ENCODE data around the gene SORBS2.

Gene SORBS2

DNA sequence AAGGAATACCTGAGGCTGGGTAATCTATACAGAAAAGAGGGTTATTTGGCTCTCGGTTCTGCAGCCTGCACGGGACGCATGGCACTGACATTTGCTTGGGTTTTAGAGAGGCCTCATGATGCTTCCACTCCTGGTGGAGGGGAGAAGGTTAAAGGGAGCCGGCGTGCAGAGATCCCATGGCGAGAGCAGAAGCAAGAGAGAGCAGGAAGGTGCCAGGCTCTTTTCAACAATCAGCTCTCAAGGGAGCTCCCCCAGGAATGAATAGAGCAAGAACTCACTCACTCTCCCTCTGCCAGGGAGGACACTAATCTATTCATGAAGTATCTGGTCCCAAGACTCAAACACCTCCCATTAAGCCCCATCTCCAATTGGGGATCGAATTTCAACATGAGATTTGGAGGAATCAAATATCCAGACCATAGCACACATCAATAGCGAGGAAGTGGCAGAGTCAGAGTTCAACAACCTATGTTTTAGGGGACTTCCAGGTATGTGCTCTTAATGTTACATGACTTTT is 109.8 kb downstream of the SORBS2 start:
- no peak for DNase-seq (ENCODE audit: insufficient read length, low spot score)
- no peak for TF ChIP-seq SPI1 (IDR thresholded peaks at IDR 0.05; ENCODE audit: low read depth, low read length)
- TF ChIP-seq PAX5 (IDR thresholded peaks at IDR 0.05; ENCODE audit: insufficient read depth, low read length, severe bottlenecking), result no peak
- no peak for TF ChIP-seq POLR2AphosphoS5 (IDR thresholded peaks at IDR 0.05; ENCODE audit: low read depth, low read length)
- no peak for TF ChIP-seq POU2F2 (IDR thresholded peaks at IDR 0.05; ENCODE audit: low read depth, low read length)
- no peak for TF ChIP-seq TAF1 (IDR thresholded peaks at IDR 0.05; ENCODE audit: low read depth, low read length)
- no peak for FAIRE-seq

DNA sequence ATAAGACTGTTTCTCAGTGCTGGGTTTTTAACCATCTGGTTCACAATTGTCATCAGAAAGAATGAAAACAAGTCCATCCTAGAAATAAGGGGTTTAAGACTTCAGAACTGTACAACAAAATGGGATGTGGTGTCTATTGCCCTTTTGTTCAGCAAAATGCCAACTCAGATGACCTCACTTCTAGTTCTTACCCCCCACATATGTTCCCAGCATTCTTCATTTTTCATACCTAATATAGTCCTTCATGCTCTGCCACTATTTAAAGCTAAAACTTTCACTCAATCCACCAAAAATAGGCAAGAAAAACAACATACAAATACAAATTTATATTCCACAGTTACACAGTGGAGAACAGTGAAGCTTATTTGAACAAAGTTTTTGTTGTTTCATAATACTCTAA is 111.4 kb downstream of the SORBS2 start:
- TF ChIP-seq PAX5 (IDR thresholded peaks at IDR 0.05; ENCODE audit: insufficient read depth, low read length, severe bottlenecking), result no peak
- TF ChIP-seq TAF1 (IDR thresholded peaks at IDR 0.05; ENCODE audit: low read depth, low read length), result no peak
- TF ChIP-seq SPI1 (IDR thresholded peaks at IDR 0.05; ENCODE audit: low read depth, low read length), result no peak
- DNase-seq (ENCODE audit: insufficient read length, low spot score), result no peak
- FAIRE-seq, result no peak

DNA sequence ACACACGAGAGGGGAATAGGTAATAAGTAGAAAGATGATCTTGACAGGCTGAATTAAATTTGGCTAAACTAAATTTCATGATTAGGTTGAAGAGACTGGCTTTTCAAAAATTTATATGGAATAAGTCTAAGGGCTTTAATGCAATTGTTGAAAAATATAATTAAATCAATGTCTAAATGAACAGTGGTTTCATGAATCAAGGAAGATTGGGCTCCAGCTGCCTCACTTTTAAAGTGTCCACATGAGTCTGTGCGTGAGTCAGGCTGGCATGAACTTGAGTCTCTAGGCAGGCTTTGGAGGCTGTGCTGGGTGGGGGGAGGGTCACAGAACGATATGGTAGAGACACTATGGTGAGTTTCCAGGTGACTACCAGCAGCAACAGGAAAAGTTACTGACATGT is 111.9 kb downstream of the SORBS2 start:
- TF ChIP-seq POU2F2 (IDR thresholded peaks at IDR 0.05; ENCODE audit: low read depth, low read length) (no peak), POLR2AphosphoS5 (IDR thresholded peaks at IDR 0.05; ENCODE audit: low read depth, low read length) (no peak), PAX5 (IDR thresholded peaks at IDR 0.05; ENCODE audit: insufficient read depth, low read length, severe bottlenecking) (no peak), SPI1 (IDR thresholded peaks at IDR 0.05; ENCODE audit: low read depth, low read length) (no peak), TAF1 (IDR thresholded peaks at IDR 0.05; ENCODE audit: low read depth, low read length) (no peak), POLR2A (IDR thresholded peaks at IDR 0.05; ENCODE audit: low read depth, low read length) (no peak)
- FAIRE-seq (no peak), DNase-seq (ENCODE audit: insufficient read length, low spot score) (no peak)

DNA sequence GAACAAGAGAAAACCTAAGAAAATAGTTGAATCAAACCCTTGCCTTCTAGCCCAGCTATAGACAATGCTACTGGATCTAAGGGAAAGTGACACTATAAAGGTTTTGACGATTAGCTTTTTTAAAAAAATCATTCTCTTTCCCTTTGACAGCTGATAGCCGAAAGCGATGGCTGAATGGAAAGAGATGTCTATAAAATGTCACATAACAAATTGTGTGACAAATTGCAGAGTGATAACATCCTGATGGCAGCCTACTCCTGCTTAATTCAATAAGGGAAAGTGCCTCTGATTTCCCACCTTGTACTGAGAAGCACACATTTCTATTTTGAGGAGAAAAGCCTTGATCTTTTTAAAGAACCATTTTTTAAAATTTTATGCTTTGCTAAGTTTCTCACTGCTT is 114.5 kb downstream of the SORBS2 start:
- no peak for FAIRE-seq
- DNase-seq (ENCODE audit: insufficient read length, low spot score), result no peak
- TF ChIP-seq PAX5 (IDR thresholded peaks at IDR 0.05; ENCODE audit: insufficient read depth, low read length, severe bottlenecking), result no peak
- TF ChIP-seq SPI1 (IDR thresholded peaks at IDR 0.05; ENCODE audit: low read depth, low read length), result no peak
- no peak for TF ChIP-seq POLR2A (IDR thresholded peaks at IDR 0.05; ENCODE audit: low read depth, low read length)
- no peak for TF ChIP-seq TAF1 (IDR thresholded peaks at IDR 0.05; ENCODE audit: low read depth, low read length)
- no peak for TF ChIP-seq POU2F2 (IDR thresholded peaks at IDR 0.05; ENCODE audit: low read depth, low read length)
- no peak for TF ChIP-seq POLR2AphosphoS5 (IDR thresholded peaks at IDR 0.05; ENCODE audit: low read depth, low read length)

DNA sequence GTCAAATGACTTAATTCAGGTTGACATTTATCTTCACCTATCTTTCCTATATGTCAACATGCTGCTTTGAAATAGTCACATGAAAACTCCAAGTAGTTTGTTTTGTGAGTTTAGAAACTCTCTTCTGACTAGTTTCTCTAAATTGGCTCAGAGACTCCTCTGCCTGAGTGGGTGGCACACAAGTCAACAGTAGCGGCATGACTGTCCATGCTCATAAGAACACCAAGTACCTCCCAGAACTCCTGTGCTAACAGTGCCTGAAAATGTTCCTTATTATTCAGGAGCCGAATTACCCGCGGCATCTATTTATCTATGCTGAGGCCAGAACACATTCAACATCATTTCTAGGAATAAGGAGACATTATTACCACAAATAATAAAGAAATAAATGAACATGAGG is 116.3 kb downstream of the SORBS2 start:
- FAIRE-seq (no peak), DNase-seq (ENCODE audit: insufficient read length, low spot score) (no peak)
- TF ChIP-seq POU2F2 (IDR thresholded peaks at IDR 0.05; ENCODE audit: low read depth, low read length), result no peak
- no peak for TF ChIP-seq PAX5 (IDR thresholded peaks at IDR 0.05; ENCODE audit: insufficient read depth, low read length, severe bottlenecking)
- TF ChIP-seq POLR2A (IDR thresholded peaks at IDR 0.05; ENCODE audit: low read depth, low read length), result no peak
- no peak for TF ChIP-seq POLR2AphosphoS5 (IDR thresholded peaks at IDR 0.05; ENCODE audit: low read depth, low read length)
- no peak for TF ChIP-seq SPI1 (IDR thresholded peaks at IDR 0.05; ENCODE audit: low read depth, low read length)
- TF ChIP-seq TAF1 (IDR thresholded peaks at IDR 0.05; ENCODE audit: low read depth, low read length), result no peak

DNA sequence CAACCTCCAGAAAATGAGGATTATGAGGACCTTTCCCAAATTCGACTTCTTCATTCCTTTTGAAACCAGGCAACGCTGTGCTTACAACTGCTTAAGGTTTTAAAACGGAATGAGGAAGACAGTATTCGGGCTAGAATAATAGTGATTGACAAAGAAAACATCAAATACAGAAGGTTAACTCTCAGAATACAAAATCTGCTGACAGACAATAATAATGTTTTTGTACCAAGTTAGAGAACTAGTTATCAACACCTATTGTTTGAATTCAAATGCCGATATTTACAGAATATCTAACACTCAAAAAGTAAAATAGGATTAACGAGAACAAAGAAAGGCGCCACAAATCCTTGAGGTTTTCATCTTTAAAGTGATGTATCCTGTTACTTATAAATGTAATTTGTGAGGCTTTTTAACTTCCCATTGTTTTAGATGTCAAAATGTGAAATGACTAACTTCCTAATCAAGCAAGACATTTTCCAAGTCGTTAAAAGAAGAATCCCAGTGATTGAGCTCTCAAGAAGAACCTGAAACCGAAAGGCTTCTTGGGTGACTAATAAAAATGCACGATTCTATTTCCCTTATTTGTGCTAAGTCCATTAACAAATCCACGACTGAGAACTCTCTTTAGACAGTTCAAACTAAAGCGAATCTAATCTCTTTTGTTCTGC is 118.3 kb downstream of the SORBS2 start:
- FAIRE-seq, result no peak
- DNase-seq (ENCODE audit: insufficient read length, low spot score), result no peak
- TF ChIP-seq TAF1 (IDR thresholded peaks at IDR 0.05; ENCODE audit: low read depth, low read length) (no peak), POLR2AphosphoS5 (IDR thresholded peaks at IDR 0.05; ENCODE audit: low read depth, low read length) (no peak), PAX5 (IDR thresholded peaks at IDR 0.05; ENCODE audit: insufficient read depth, low read length, severe bottlenecking) (no peak), POLR2A (IDR thresholded peaks at IDR 0.05; ENCODE audit: low read depth, low read length) (no peak), SPI1 (IDR thresholded peaks at IDR 0.05; ENCODE audit: low read depth, low read length) (no peak), POU2F2 (IDR thresholded peaks at IDR 0.05; ENCODE audit: low read depth, low read length) (no peak)

DNA sequence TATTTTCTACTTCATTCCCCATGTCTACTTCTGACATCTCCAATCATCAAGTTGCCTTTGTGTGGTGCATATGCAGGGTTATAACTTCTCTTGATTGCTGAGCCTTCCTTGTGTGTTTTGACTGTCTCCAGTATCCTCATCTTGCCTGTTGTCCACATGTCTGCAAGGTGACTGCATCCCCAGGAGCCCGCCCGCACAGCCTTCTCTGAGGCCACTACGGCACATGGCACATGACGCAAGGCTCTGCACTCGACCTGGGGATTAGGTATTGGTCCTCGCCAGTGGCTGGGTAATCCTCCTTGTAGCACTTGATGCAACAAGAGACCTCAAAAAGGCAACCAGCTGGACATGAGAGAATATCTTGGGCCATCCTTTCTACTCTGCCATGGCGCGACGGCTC is 122.6 kb downstream of the SORBS2 start:
- DNase-seq (ENCODE audit: insufficient read length, low spot score) (no peak), FAIRE-seq (no peak)
- TF ChIP-seq PAX5 (IDR thresholded peaks at IDR 0.05; ENCODE audit: insufficient read depth, low read length, severe bottlenecking) (no peak), SPI1 (IDR thresholded peaks at IDR 0.05; ENCODE audit: low read depth, low read length) (no peak), POLR2AphosphoS5 (IDR thresholded peaks at IDR 0.05; ENCODE audit: low read depth, low read length) (no peak), POU2F2 (IDR thresholded peaks at IDR 0.05; ENCODE audit: low read depth, low read length) (no peak), POLR2A (IDR thresholded peaks at IDR 0.05; ENCODE audit: low read depth, low read length) (no peak), TAF1 (IDR thresholded peaks at IDR 0.05; ENCODE audit: low read depth, low read length) (no peak)

DNA sequence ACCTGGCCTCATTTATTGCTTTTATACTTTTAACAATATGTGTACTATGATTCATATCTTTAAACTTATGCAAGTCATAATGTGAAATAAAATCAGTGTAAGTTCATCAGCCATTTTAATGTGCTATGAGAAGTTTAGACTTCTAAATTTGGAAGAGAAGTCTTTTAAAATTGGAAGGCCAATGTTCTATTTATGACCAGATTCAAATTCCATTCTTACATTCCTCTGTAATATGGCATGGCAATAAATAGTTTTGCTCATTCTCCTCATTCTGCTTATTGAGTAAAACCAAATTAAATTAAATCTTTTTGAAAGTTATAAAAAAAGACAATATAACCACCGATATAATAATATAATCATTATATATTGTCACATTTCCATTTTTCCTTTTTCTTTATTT is 126.2 kb downstream of the SORBS2 start:
- TF ChIP-seq TAF1 (IDR thresholded peaks at IDR 0.05; ENCODE audit: low read depth, low read length), result no peak
- no peak for TF ChIP-seq POLR2A (IDR thresholded peaks at IDR 0.05; ENCODE audit: low read depth, low read length)
- no peak for TF ChIP-seq POU2F2 (IDR thresholded peaks at IDR 0.05; ENCODE audit: low read depth, low read length)
- no peak for TF ChIP-seq PAX5 (IDR thresholded peaks at IDR 0.05; ENCODE audit: insufficient read depth, low read length, severe bottlenecking)
- no peak for TF ChIP-seq SPI1 (IDR thresholded peaks at IDR 0.05; ENCODE audit: low read depth, low read length)
- TF ChIP-seq POLR2AphosphoS5 (IDR thresholded peaks at IDR 0.05; ENCODE audit: low read depth, low read length), result no peak
- no peak for FAIRE-seq
- DNase-seq (ENCODE audit: insufficient read length, low spot score), result no peak

DNA sequence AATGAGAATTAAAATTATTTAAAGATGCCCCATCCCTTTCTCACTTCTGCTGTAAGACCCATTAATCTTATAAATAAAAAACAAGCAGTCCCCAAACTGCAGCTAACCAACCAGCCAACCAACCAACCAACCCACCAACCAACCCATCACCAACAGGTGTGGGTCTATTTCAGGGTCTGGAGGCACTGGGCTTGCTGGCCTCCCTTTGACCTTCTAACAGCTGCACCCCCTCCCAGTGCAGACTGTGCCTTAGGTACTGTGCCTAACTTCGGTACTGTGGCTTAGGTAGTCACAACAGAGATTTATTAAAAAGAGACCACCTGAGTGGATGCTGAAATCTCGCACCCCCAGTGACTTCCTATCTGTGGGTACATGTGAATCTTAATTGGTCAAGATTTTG is 128.1 kb downstream of the SORBS2 start:
- FAIRE-seq (no peak), DNase-seq (ENCODE audit: insufficient read length, low spot score) (no peak)
- no peak for TF ChIP-seq SPI1 (IDR thresholded peaks at IDR 0.05; ENCODE audit: low read depth, low read length)
- no peak for TF ChIP-seq POLR2AphosphoS5 (IDR thresholded peaks at IDR 0.05; ENCODE audit: low read depth, low read length)
- TF ChIP-seq POLR2A (IDR thresholded peaks at IDR 0.05; ENCODE audit: low read depth, low read length), result no peak
- no peak for TF ChIP-seq TAF1 (IDR thresholded peaks at IDR 0.05; ENCODE audit: low read depth, low read length)
- TF ChIP-seq PAX5 (IDR thresholded peaks at IDR 0.05; ENCODE audit: insufficient read depth, low read length, severe bottlenecking), result no peak
- TF ChIP-seq POU2F2 (IDR thresholded peaks at IDR 0.05; ENCODE audit: low read depth, low read length), result no peak

DNA sequence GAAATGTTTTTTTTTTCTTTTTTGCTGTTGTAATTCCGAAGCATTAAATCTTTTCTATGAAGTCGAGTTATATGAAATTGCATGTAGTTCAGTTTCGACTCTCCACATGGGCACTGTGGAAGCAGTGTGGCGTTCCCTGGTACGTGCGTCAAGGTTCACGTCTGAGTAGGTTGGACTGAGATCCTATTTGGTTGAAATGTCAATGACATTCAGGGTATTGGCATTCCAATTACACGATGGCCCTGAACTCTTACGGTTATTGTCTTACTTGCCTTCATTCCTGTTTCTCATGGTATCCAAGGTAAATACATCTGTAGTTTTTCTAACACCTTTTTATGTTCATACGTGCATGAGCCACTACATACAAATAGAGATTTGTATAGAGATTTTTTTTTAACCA is 128.8 kb downstream of the SORBS2 start:
- DNase-seq (ENCODE audit: insufficient read length, low spot score) (no peak), FAIRE-seq (no peak)
- TF ChIP-seq SPI1 (IDR thresholded peaks at IDR 0.05; ENCODE audit: low read depth, low read length) (no peak), PAX5 (IDR thresholded peaks at IDR 0.05; ENCODE audit: insufficient read depth, low read length, severe bottlenecking) (no peak), POLR2AphosphoS5 (IDR thresholded peaks at IDR 0.05; ENCODE audit: low read depth, low read length) (no peak)

Measured in GM12891 (cell line).